HK-2 (cell line): Measurements from ENCODE around the gene ZFPL1.

Source experiments
- DNase-seq: peaks from one replicate; pipeline ENCODE4 v3.0.0-alpha.2; 2018; ENCODE audit not compliant: unreplicated experiment

Gene ZFPL1

GRCh38 chr11:65128182-65129145 is 44.4 kb downstream of the ZFPL1 start:
- DNase-seq = no peak

- DNase-seq = no peak
Observed at GRCh38 chr11:65129649-65130441, 45.8 kb downstream of the ZFPL1 start.

GRCh38 chr11:65130631-65131416 is 46.8 kb downstream of the ZFPL1 start:
- DNase-seq = no peak

GRCh38 chr11:65131417-65131776 is 47.4 kb downstream of the ZFPL1 start:
- DNase-seq = no peak

GRCh38 chr11:65131895-65132237 is 47.8 kb downstream of the ZFPL1 start:
- no peak for DNase-seq

- no peak for DNase-seq
Observed at GRCh38 chr11:65132238-65132987, 48.4 kb downstream of the ZFPL1 start.

GRCh38 chr11:65132988-65133700 is 49.1 kb downstream of the ZFPL1 start:
- peak; percentile 26 for DNase-seq

- no peak for DNase-seq
Observed at GRCh38 chr11:65133724-65134123, 49.7 kb downstream of the ZFPL1 start.

GRCh38 chr11:65134240-65134951 is 50.4 kb downstream of the ZFPL1 start, which contains the start of gene SYVN1:
TSS of gene SYVN1 (minus strand) at chr11:65134519. CDS start at chr11:65133601, 918 bp downstream.
- DNase-seq = peak; percentile 82

GRCh38 chr11:65134952-65135632 is 51.1 kb downstream of the ZFPL1 start:
- DNase-seq = peak; percentile 80

GRCh38 chr11:65135633-65136145 is 51.7 kb downstream of the ZFPL1 start:
- DNase-seq = no peak

GRCh38 chr11:65136515-65137096 is 52.6 kb downstream of the ZFPL1 start:
- no peak for DNase-seq
